Measurements from ENCODE around the gene GNAT3.
A peak's percentile ranks its signal among the peaks of the same experiment; 100 is the strongest.

Gene GNAT3

DNA sequence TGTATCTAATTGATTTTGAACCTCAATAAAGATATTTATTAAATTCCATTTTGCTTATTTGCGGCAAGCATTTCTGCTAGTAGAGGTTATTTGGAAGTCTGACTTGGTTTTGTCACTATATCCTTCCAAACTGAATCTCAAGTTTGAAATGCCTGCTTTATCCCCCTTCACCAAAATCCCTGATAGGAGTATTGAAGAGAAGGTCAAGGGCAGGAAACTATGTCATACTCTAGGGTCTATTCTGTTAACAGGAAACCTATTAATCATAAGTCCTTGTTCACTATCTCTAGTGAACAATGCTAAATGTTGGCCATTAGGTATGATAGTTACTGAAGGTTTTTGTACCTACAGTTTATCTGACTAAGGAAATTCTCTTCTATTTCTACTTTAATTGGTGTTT lies 11.5 kb downstream of the GNAT3 start:
- no peak for DNase-seq (ENCODE audit: low read depth)

DNA sequence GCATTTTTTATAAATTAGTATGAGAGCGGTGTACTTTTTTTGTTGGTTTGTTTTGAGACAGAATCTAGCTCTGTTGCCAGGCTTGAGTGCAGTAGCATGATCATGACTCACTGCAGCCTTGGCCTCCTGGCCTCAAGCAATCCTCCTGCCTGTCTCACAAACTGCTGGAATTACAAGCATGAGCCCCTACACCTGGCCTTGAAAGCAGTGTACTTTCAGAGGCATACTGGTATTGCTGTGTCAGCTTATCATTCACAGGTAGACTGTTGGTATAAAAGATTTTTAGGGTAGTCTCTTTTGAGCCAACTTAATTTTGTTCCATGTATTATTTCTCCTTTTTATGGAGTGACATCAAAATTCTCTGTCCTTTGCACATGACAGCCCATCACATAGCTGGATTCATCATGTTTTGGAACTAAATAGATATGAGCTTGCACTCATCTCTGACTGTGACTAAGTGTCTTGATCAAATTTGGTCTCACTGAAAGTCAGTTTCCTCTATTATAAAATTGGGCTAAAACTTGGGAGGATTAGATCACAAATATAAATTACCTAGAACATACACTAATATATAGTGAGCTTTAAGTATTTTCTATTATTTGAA lies 12.4 kb downstream of the GNAT3 start:
- DNase-seq (ENCODE audit: low read depth) = peak; percentile 95

DNA sequence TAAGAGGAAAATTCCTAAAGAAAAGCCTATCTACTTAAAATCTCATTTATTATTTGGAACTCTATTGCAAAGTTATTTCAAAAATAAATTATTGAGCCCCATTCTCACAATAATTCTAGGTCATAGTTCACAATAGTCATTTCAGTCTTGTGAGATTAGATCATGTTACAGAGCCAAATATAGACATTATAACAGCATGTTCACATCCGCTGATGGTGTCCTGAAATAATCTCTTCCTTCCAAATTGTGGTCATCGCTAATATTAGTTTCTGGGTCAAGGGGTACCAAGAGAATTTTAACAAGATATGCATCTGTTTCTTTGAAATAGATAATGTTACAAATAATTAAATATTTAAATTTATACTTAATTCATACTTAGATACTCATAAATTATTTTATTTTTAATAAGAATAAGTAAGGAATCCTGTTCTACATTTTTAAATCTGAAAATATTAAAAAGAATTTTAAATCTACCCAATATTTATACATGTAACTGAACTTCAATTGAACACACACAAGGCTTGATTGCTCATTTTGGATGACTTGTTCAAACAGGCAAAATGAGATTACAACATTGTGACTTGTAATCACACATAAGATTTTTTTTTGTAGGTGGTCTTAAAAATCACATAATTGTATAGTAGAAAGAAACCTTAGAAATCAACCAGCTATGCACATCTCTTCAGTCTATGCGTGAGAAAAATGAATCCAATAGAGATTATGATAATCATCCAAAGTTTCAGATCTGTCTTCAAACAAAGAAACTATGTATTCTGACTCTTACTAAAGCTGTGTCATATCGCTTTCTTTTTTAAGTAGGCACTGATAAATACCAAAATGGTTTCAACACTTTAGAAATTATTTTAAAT lies 13.1 kb downstream of the GNAT3 start:
- DNase-seq (ENCODE audit: low read depth) = peak; percentile 63

DNA sequence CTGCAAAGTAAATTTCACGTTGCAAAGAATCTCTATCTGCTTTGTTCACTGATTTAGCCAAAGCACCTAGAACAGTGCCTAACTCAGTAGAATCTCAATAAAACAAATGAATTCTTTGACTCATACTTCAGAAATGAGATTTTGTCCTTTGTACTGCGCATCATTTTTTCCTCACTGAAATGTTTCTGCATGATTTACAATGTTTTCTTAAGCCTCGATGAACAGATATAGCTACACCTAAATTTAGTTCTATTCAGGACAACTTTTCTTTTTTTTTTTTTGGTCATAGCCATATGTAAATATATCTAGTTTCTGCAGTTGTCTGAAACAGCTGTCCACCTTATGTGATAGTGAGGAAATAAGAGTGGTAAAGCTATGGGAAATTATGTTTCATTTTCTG lies 15.3 kb downstream of the GNAT3 start:
- no peak for DNase-seq (ENCODE audit: low read depth)

DNA sequence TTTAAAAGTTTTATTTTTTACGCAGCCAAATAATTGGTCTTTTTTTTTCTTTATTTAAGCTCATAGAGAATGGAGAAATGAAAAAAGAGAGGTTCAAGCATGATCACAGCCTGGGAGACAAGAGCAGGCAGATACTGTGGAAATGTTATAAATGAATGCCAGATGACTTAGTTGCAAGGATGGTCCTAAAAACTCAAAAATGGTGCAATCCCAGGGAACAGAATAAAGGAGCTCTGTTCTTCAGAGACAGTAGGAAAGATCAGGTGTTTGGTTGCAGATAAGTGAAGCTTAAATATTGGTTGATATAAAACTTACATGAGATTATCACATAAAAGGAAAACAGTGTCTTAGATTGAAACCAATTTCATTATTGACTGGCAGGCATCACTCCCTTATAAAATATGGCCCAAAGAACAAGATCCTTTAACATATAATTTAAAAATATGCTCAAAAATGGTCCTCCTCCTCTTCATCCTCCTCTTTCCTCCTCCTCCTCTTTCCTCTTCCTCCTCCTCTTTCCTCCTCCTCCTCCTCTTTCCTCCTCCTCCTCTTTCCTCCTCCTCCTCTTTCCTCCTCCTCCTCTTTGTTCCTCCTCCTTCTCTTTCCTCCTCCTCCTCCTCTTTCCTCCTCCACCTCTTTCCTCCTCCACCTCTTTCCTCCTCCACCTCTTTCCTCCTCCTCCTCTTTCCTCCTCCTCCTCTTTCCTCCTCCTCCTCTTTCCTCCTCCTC lies 18.6 kb downstream of the GNAT3 start:
- no peak for DNase-seq (ENCODE audit: low read depth)

DNA sequence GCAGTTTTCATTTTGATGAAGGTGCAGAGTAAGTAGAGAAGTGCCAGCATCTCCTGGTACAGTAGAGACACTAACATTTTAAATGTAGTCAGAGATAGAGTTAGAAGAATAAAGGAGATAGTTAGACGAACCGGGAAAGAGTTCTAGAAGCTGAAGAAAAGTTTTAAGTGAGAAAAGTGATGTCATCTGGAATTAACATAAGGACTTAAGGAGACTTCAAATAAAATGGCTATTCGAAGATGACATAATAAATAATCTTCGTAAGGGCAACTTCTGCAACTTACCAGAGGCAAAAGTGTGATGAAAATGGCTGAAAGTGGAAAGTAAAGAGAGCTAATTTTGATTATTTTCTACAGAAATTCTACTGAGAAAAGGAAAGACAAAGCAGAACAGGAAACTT lies 20.4 kb downstream of the GNAT3 start:
- no peak for DNase-seq (ENCODE audit: low read depth)

DNA sequence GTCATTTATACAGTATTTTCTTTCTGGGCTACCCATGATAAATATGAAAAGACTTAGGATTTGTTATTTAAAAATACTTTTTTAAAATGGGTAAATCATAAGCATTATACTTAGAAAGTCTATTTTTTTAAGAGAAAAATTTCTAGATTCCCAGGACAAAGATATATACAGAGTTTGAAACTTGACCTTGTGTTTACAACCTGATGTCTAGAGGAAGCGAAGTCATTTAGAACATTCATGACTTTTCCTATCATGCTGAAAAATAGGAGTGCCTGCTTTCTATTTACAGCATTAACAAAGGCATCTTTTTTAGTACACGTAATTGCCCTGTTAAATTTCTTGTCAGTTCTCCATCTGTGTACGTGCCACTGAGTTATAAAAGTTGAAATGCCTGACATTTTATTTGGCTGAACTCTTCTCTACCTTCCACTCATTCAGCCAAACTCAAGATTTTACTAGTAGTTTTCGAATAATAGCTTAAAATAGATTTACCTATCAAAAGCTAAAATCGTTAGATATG lies 23.0 kb downstream of the GNAT3 start:
- DNase-seq (ENCODE audit: low read depth) = no peak

DNA sequence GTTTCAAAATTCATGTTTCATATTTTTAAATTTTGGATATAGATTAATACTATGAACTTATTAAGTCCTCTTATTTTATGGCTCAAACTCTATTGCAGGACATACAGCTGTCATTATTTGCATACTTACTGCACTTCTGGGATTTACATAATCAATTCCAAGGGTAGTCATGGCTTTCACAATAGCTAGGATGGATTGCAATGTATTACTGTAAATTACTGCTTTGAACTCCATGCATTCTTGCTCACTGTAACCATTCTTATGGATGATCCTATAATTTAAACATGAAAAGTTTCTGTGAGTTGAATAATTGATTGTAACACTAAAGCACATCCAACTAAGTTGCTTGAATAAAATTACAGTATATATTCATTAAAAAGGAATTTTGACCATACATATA lies 23.5 kb downstream of the GNAT3 start:
- DNase-seq (ENCODE audit: low read depth) = no peak

DNA sequence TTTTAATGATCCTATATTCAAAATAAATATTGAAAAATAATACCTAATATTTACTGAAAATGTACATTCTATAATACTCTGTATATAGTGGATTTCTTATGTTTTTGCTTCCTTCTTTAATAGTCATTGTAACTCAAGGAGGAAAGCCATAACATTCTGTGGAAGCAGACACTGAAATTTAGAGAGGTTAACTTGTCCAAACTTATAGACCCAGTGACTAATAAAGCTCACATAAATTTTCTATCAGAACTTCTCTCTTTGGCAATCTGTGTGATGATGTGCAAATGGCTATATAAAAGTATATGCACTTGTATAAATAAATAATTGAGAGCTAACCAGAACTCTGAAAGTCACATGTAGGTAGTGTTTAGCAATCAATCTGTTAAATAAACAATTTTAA lies 26.1 kb downstream of the GNAT3 start:
- no peak for DNase-seq (ENCODE audit: low read depth)

DNA sequence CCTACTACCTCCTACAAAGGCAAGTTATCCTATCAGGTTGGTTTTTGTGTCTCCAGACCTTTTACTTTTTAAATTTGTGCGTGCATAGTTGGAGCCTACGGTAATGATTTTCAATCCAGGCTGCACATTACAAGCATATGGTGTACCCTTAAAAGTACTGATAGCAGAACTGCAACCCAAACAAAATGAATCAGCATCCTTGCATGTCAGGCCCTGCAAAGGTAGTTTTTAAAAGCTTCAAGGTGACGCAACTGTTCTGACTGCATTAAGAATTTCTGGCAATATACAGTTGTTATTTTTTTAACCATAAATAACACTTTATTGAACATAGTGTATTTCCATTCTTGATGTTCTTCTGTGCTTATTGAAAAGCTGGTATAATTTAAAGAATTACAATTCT lies 28.9 kb downstream of the GNAT3 start:
- DNase-seq (ENCODE audit: low read depth) = peak; percentile 45

DNA sequence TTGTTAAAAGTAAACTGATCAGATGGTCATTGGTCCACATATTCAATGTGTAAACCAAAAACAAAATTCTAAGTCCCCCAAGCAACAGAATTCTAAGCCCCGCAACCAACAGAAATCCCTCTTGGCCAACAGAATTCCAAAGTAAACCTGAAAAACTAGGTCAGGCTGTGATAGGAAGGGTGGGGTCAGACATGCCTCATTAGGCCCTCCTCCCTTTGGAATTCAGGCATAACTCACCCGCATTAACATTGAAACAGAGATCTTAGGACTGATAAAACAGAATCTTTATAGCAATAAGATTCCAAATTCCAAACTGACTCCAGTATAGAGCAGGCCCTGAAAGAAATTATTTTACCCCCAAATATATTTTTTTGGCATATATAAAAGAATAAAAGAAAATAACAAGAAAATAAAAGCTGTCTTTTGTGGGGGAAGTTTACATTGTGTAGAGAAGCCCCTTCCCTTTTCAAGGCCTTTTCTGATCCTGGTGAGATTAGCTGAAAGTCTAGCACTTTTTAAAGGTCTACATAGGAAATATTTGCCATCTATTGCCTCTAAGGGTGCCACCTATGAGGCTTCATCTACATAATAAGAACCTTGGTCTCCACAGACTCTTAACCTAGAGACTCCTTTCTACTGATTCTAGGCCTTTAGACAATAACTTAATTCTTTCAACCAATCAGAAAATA lies 30.5 kb downstream of the GNAT3 start:
- peak; percentile 63 for DNase-seq (ENCODE audit: low read depth)

DNA sequence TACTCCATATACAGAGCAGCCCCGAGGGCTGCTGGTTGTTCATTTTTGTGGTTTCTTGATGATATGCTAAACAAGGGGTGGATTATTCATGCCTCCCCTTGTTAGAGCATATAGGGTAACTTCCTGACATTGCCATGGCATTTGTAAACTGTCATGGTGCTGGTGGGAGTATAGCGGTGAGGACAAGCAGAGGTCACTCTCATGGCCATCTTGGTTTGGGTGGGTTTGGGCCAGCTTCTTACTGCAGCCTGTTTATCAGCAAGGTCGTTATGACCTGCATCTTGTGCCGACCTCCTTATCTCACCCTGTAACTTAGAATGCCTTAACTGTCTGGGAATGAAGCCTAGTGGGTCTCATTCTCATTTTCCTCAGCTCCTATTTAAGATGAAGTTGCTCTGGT lies 31.3 kb downstream of the GNAT3 start:
- DNase-seq (ENCODE audit: low read depth) = peak; percentile 68

DNA sequence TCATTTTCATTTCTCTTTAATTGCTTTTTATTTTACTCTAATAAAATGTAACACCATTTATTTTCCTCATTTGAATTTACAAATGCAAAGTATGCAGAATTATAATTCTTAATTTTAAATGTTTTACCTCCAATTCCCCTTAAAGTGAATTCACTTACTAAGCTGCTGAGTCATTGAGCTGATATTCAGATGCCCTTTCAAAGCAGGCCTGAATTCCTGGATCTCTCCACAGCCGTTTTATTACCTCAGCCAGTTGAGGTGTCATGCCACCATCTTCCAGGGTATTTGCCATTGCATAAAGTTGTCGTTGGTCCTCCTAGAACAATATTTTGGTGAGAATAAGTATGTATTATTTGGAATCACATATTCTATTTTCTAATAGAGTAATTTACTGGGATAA lies 33.2 kb downstream of the GNAT3 start:
- peak; percentile 77 for DNase-seq (ENCODE audit: low read depth)

DNA sequence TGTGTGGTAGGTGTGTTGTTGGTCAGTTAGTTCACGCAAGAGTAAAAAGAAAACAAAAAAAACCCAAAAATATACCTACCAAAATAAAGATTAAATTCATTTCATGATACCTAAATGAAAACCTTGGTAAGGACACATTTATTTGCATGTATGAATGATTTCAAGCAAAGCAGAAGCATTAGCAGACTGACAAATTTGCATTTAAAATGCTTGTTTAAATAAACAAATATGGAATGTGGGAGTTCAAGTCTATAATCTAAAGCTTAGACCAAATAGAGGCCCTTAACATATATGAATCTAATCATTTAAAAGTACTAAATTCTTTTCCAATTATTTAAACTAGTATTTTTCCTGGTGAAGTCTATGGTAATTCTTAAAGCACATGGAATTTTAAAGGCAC lies 35.8 kb downstream of the GNAT3 start:
- DNase-seq (ENCODE audit: low read depth) = no peak

DNA sequence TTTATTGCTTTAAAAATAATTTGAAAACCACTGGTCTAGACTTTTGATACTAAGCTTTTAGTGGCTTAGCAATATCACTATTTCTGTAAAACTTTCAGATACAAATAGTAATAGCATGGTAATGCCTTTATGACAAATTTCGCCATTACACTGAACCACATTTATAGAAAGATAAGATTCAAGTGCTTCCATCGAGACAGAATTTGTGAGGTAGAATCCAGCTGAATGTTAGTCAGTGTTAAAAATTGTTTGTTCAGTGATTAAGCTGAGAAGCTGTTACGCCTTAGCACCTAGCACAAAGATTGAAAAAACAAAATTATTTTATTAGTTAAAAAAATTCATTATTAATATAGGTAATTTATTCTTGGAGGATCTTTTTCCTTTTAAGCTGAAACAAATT lies 36.5 kb downstream of the GNAT3 start:
- no peak for DNase-seq (ENCODE audit: low read depth)

DNA sequence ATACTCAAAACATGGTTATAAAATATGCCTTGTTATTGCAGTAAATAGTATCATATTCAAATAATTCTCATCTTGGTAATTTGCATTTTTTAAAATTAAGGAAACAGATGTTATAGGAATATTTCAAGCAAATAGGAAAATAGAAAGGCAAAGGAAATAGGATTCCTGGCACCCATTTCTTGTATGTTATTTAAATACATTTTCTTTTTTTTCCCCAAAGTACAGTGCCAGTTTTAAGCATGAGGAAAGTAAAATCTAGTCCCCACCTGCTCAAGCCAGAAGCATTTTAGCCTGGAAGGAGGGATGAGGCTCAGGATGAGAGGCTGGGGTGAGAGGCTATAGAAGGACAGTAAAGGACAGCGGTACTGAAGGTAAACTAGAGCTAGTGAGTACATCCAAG lies 38.1 kb downstream of the GNAT3 start:
- DNase-seq (ENCODE audit: low read depth) = no peak

DNA sequence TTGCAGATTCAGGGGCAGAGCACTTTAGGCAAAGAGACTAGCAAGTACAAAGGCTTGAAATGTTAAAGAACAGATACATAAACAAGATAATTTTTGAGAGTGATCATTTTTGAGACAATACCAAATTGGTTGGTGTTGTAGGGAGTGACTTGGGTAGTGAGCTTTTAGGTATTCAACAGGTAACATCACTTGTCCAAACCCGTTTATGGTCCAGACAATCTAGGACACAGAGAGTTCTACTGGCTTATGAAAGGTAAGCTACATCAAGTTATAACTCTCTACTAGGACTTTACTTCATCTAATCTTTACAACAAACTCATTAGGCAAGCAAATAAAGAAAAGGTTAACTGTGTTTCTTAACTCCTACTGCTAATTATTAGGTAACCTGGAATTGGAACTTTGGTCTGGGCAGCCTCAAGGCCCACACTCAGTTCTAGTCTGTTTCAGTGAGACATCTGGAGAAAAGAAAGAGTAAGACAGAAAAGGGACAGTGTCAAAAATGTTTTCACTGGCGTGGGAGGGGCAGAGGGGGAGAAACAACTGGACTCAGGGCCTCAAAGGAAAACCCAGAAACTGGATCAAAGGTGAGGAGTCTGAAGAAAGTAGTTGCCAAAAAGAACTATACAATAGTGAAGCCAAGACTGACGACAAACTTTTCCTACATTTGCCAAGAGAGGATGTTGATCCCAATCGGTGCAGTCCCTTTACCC lies 39.2 kb downstream of the GNAT3 start:
- DNase-seq (ENCODE audit: low read depth) = no peak

DNA sequence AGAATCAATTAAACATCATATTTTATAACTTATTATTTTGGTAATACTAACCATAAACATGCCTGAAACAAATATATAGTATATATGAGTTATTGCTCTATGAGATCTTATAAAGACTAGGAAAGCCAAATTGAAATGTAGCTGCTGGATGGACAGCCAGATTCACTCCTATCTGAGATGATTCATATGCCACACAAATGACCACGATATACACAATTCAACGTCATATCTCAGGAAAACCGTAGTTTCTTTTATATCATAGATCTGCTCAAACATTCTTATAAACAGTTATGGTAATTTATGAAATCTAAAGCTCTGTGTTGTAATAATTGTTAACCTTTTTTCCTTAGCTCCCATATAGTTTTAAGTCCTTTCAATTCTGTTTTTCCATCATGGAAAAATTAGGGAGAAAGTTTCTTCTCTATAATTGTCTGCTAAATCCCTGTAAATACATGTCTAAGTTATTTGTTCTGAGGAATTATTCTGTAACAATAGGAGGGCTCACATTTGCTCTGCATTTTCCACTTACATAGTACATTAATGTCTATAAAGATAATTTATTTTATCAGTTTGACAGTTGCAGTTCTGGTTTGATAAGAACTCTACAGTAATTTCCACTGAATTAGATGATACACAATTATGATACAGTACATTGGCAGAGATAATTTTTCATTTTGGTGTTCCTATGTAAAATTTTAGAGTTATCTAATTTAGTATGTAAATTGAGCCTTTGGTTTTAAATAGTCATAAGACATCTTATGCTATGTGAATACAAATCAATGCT lies 42.7 kb downstream of the GNAT3 start:
- DNase-seq (ENCODE audit: low read depth) = peak; percentile 41

DNA sequence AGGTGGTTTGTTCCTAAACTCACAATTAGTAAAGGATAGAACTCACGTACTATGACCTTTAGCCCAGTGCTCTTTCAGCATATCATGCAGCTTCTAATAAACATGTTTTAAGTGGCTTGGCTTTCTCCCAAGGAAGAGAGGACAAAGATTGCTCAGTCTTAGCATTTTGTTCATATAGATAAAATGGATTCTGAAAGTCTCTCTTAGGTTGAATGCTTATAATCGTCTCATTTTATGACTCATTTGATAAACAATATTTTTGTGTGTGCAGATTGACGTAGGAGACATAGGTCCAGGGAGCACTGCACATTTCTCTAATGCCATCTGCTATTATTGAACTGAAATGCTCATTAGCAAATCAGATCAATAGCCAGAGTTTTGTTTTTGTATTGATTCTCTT lies 44.8 kb downstream of the GNAT3 start:
- peak; percentile 59 for DNase-seq (ENCODE audit: low read depth)

DNA sequence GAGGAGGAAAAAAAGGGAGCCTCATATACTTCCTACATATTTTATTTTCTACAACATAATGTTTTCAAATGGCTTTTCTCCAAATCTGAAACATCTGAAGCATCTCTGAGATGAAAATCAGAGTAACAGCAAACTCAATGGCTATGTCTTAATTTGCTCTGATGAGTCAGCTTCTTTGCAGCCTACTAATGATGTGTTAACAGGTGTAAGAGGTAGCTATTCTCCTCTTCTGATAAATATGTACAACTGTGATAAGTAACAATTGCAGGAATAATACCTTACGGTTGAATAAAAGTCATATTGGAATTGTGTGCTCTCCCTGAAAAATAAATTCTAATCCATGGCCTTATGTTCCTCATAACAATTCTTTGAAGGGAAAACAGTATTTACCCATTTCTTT lies 45.2 kb downstream of the GNAT3 start:
- no peak for DNase-seq (ENCODE audit: low read depth)

DNA sequence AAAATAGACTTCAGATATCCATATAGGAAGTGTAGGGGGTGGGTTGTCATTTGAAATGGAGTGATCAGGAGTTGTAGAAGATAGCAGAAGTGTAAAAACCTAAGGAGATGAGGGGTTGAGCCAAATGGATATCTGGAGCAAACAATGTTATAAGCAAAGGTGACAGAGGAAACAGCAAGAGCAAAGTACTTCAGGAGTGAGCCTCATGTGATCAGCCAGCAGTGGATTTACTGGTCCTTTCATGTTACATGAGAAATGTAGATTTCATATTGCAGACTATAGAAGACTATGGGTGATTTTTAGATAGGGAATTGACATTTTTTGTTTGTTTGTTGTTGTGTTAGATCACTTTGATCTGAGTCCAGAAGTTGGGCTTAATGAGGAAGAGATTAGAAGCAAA lies 47.7 kb downstream of the GNAT3 start:
- DNase-seq (ENCODE audit: low read depth) = no peak

All from amniotic epithelial cell (primary cell).